ENCODE results near the gene TMEM237.

DNA sequence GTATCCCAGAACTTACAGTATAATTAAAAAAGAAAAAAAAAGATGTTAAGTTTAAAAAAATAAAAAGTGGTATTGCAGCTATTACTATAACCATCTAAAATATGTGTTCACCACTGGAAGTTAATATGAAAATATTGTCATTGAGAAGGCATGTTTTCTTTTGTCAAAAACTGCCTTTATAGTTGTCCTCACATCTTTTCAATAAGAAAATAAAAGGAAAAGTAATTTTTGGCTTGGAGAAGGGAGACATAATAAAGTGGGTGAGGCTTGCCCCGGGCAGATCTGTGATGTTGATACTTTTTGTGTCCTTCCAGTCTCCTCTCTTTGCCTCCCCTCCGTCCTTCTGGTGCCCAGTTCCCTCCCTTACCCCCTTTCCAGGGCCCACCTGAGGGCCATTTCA lies 30.2 kb upstream of the TMEM237 start:
- TF ChIP-seq, protein P1, sequence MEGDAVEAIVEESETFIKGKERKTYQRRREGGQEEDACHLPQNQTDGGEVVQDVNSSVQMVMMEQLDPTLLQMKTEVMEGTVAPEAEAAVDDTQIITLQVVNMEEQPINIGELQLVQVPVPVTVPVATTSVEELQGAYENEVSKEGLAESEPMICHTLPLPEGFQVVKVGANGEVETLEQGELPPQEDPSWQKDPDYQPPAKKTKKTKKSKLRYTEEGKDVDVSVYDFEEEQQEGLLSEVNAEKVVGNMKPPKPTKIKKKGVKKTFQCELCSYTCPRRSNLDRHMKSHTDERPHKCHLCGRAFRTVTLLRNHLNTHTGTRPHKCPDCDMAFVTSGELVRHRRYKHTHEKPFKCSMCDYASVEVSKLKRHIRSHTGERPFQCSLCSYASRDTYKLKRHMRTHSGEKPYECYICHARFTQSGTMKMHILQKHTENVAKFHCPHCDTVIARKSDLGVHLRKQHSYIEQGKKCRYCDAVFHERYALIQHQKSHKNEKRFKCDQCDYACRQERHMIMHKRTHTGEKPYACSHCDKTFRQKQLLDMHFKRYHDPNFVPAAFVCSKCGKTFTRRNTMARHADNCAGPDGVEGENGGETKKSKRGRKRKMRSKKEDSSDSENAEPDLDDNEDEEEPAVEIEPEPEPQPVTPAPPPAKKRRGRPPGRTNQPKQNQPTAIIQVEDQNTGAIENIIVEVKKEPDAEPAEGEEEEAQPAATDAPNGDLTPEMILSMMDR (IDR thresholded peaks at IDR 0.05; ENCODE audit: low read length), result no peak
- TF ChIP-seq EZH2 (optimal IDR thresholded peaks at IDR 0.05; ENCODE audit: low read depth, low read length), result no peak
